ENCODE measurements around the gene ATG2A.
A peak's percentile ranks its signal among the peaks of the same experiment; 100 is the strongest.

ATG2A gene

GRCh38 chr11:64923944-64924909, 7.2 kb upstream of the ATG2A start, which contains the start of gene PPP2R5B:
PPP2R5B (plus strand) TSS chr11:64924689; CDS start chr11:64925735, 1,046 bp downstream.
- Histone ChIP-seq H3K36me3 (peaks cover 3 to 25% (median 24%) of the 10 kb centered on the region in 3 donors), H3K27me3 (no peaks in the 10 kb centered on the region), H3K4me1 (peaks cover 0 to 24% (median 21%) of the 10 kb centered on the region in 4 donors), H3K9me3 (no peaks in the 10 kb centered on the region), H3K27ac (peak within 1 kb of the TSS; percentile 93), H3K4me3 (peak within 1 kb of the TSS; percentile 84 to 97)
- TF ChIP-seq CTCF (IDR thresholded peaks at IDR 0.05): no peak
- intact Hi-C loops (cut with DNase I; ENCODE audit: low total_unique reads): loop anchor here (10.0 kb wide), 1 partner anchor 191 kb away; the partner anchor contains the start of genes TM7SF2 and ZNHIT2
- DNase-seq: peak; percentile 96 to 97

- peaks cover 0 to 31% (median 24%) of the 10 kb centered on the region in 4 donors for H3K4me1 ChIP-seq
- peak overlapping the region in 1 of 2 donors; percentile 97 for H3K4me3 ChIP-seq
- H3K27ac ChIP-seq: peak overlapping the region; percentile 93
- H3K36me3 ChIP-seq: peaks cover 0 to 18% (median 15%) of the 10 kb centered on the region in 3 donors
- no peaks in the 10 kb centered on the region for H3K9me3 ChIP-seq
- intact Hi-C loops (cut with DNase I; ENCODE audit: low total_unique reads): loop anchor here (10.0 kb wide), 1 partner anchor 192 kb away; the partner anchor contains the start of genes TM7SF2 and ZNHIT2
- no peak for DNase-seq
- TF ChIP-seq CTCF (IDR thresholded peaks at IDR 0.05): no peak
- no peaks in the 10 kb centered on the region for H3K27me3 ChIP-seq
These were observed 6.2 kb upstream of the ATG2A start for GRCh38 chr11:64923151-64923661.

- no peak overlapping the region for H3K4me3 ChIP-seq
- no peaks in the 10 kb centered on the region for H3K27me3 ChIP-seq
- DNase-seq: no peak
- H3K9me3 ChIP-seq: no peaks in the 10 kb centered on the region
- H3K36me3 ChIP-seq: peaks cover 0 to 1% (median 0%) of the 10 kb centered on the region in 3 donors
- H3K27ac ChIP-seq: no peak overlapping the region
- H3K4me1 ChIP-seq: peaks cover 0 to 36% (median 27%) of the 10 kb centered on the region in 4 donors
- no peak for TF ChIP-seq CTCF (IDR thresholded peaks at IDR 0.05)
- intact Hi-C loops (cut with DNase I; ENCODE audit: low total_unique reads): loop anchor here (10.0 kb wide), 1 partner anchor 193 kb away; the partner anchor contains the start of genes TM7SF2 and ZNHIT2
These were observed 4.4 kb upstream of the ATG2A start for GRCh38 chr11:64921384-64921783.

- DNase-seq: no peak
- Histone ChIP-seq H3K4me3 (no peak overlapping the region), H3K27me3 (no peaks in the 10 kb centered on the region), H3K9me3 (no peaks in the 10 kb centered on the region), H3K27ac (no peak overlapping the region), H3K4me1 (peaks cover 0 to 36% (median 26%) of the 10 kb centered on the region in 4 donors), H3K36me3 (no peaks in the 10 kb centered on the region)
- intact Hi-C loops (cut with DNase I; ENCODE audit: low total_unique reads): loop anchor here (10.0 kb wide), 1 partner anchor 195 kb away; the partner anchor contains the start of genes TM7SF2 and ZNHIT2
- no peak for TF ChIP-seq CTCF (IDR thresholded peaks at IDR 0.05)
These were observed 3.1 kb upstream of the ATG2A start for GRCh38 chr11:64920124-64920523.

- TF ChIP-seq CTCF (IDR thresholded peaks at IDR 0.05): no peak
- no peak for DNase-seq
- no peak overlapping the region for H3K27ac ChIP-seq
- H3K9me3 ChIP-seq: no peaks in the 10 kb centered on the region
- H3K27me3 ChIP-seq: no peaks in the 10 kb centered on the region
- peaks cover 0 to under 1% (median 0%) of the 10 kb centered on the region in 3 donors for H3K36me3 ChIP-seq
- peaks cover 0 to 36% (median 25%) of the 10 kb centered on the region in 4 donors for H3K4me1 ChIP-seq
- H3K4me3 ChIP-seq: no peak overlapping the region
- intact Hi-C loops (cut with DNase I; ENCODE audit: low total_unique reads): loop anchor here (10.0 kb wide), 1 partner anchor 195 kb away; the partner anchor contains the start of genes TM7SF2 and ZNHIT2
These were observed 2.6 kb upstream of the ATG2A start for GRCh38 chr11:64919627-64920026.
